ENCODE measurements around the gene FOXA3. TPM values are rescaled to one million over a fixed set of nuclear protein-coding genes. Genes with fewer than 3 reads are reported as not detected.

Gene FOXA3
- total RNA-seq, 1 experiment from 2014 or later, result 15.3 TPM

GRCh38 chr19:45817010-45817724, 47.0 kb upstream of the FOXA3 start:
- peaks cover 60% of the 10 kb centered on the region for H3K36me3 Mint-ChIP-seq (ENCODE audit: insufficient read depth, unreplicated experiment)
- TF ChIP-seq CTCF (IDR thresholded peaks at IDR 0.05; ENCODE audit: insufficient read depth in 1 of 2, low read depth in 1 of 2, low read length in 1 of 2, severe bottlenecking in 1 of 2, unreplicated experiment in 1 of 2), result peak; percentile 97 to 99
- BruUV-seq (replicated peaks), result no TSS peak
- CTCF ChIA-PET, result interaction anchor here (0.6 to 2.8 kb wide), 40 partner anchors 9 to 1610 kb away, joined by 3 to 46 read pairs (median 5); partner anchors contain the start of genes CCDC61, DMPK, DMWD and FBXO46
- Histone ChIP-seq H3K9me3 (no peaks in the 10 kb centered on the region), H3K27me3 (replicated peaks; ENCODE audit: control insufficient read depth, insufficient read depth, low read length) (no peaks in the 10 kb centered on the region), H3K4me3 (ENCODE audit: low read depth, low read length) (no peak overlapping the region), H3K36me3 (ENCODE audit: control insufficient read depth, insufficient read depth, low read length) (no peaks in the 10 kb centered on the region; the same call in 1 of the 2 replicates), H3K4me1 (peaks cover 6% of the 10 kb centered on the region; the same call in 1 of the 2 replicates)
- no peak overlapping the region for H3K4me3 Mint-ChIP-seq (ENCODE audit: unreplicated experiment)
- intact Hi-C loops (cut with micrococcal nuclease; ENCODE audit: unreplicated experiment), result loop anchor here (1.0 to 10.0 kb wide), 2 partner anchors 66 to 198 kb away; no protein-coding TSS in a partner anchor
- no peak overlapping the region for H3K27ac Mint-ChIP-seq (ENCODE audit: unreplicated experiment)
- H3K27me3 Mint-ChIP-seq (ENCODE audit: insufficient read depth, unreplicated experiment), result no peaks in the 10 kb centered on the region
- H3K9me3 Mint-ChIP-seq (ENCODE audit: unreplicated experiment), result no peaks in the 10 kb centered on the region
- peak; percentile 96 to 98 for DNase-seq
- H3K4me1 Mint-ChIP-seq (ENCODE audit: low read depth, unreplicated experiment), result peaks cover 14% of the 10 kb centered on the region
- POLR2A ChIA-PET, result interaction anchor here (0.6 to 1.3 kb wide), 4 partner anchors 46 to 73 kb away, joined by 3 to 5 read pairs (median 4); partner anchors contain the start of gene IRF2BP1

- peak in 1 of 2 experiments; percentile 41 for DNase-seq
- ChIA-PET POLR2A (interaction anchor here (1.0 to 1.3 kb wide), 2 partner anchors 46 to 68 kb away, joined by 3 to 4 read pairs; partner anchors contain the start of gene IRF2BP1), CTCF (interaction anchor here (0.7 to 2.8 kb wide), 11 partner anchors 11 to 1611 kb away, joined by 3 to 46 read pairs (median 12); partner anchors contain the start of genes FOXA3, IRF2BP1, MYPOP and SIX5)
- Mint-ChIP-seq H3K9me3 (ENCODE audit: unreplicated experiment) (no peaks in the 10 kb centered on the region), H3K4me1 (ENCODE audit: low read depth, unreplicated experiment) (peaks cover 14% of the 10 kb centered on the region), H3K36me3 (ENCODE audit: insufficient read depth, unreplicated experiment) (peaks cover 62% of the 10 kb centered on the region), H3K4me3 (ENCODE audit: unreplicated experiment) (no peak overlapping the region), H3K27ac (ENCODE audit: unreplicated experiment) (no peak overlapping the region), H3K27me3 (ENCODE audit: insufficient read depth, unreplicated experiment) (no peaks in the 10 kb centered on the region)
- Histone ChIP-seq H3K4me1 (peaks cover 6% of the 10 kb centered on the region; the same call in 1 of the 2 replicates), H3K9me3 (no peaks in the 10 kb centered on the region), H3K27me3 (replicated peaks; ENCODE audit: control insufficient read depth, insufficient read depth, low read length) (no peaks in the 10 kb centered on the region), H3K4me3 (ENCODE audit: low read depth, low read length) (no peak overlapping the region), H3K36me3 (ENCODE audit: control insufficient read depth, insufficient read depth, low read length) (peaks cover 2% of the 10 kb centered on the region)
- no TSS peak for BruUV-seq (replicated peaks)
- intact Hi-C loops (cut with micrococcal nuclease; ENCODE audit: unreplicated experiment), result loop anchor here (1.0 to 10.0 kb wide), 2 partner anchors 65 to 197 kb away; no protein-coding TSS in a partner anchor
- TF ChIP-seq CTCF (IDR thresholded peaks at IDR 0.05; ENCODE audit: insufficient read depth in 1 of 2, low read depth in 1 of 2, low read length in 1 of 2, severe bottlenecking in 1 of 2, unreplicated experiment in 1 of 2), result no peak
These were observed 46.3 kb upstream of the FOXA3 start for GRCh38 chr19:45817725-45818301.

GRCh38 chr19:45819769-45820168, 44.4 kb upstream of the FOXA3 start:
- H3K27ac Mint-ChIP-seq (ENCODE audit: unreplicated experiment), result peak overlapping the region; percentile 80
- CTCF ChIA-PET, result no interaction called here
- POLR2A ChIA-PET, result no interaction called here

More at GRCh38 chr19:45819769-45820168, 44.4 kb upstream of the FOXA3 start:
- Histone ChIP-seq H3K9me3 (no peaks in the 10 kb centered on the region), H3K27me3 (replicated peaks; ENCODE audit: control insufficient read depth, insufficient read depth, low read length) (no peaks in the 10 kb centered on the region), H3K4me3 (ENCODE audit: low read depth, low read length) (no peak overlapping the region), H3K4me1 (peaks cover 6% of the 10 kb centered on the region; the same call in 1 of the 2 replicates), H3K36me3 (ENCODE audit: control insufficient read depth, insufficient read depth, low read length) (peaks cover 4% of the 10 kb centered on the region)
- no peak for TF ChIP-seq CTCF (IDR thresholded peaks at IDR 0.05; ENCODE audit: insufficient read depth in 1 of 2, low read depth in 1 of 2, low read length in 1 of 2, severe bottlenecking in 1 of 2, unreplicated experiment in 1 of 2)
- no peaks in the 10 kb centered on the region for H3K27me3 Mint-ChIP-seq (ENCODE audit: insufficient read depth, unreplicated experiment)
- no TSS peak for BruUV-seq (replicated peaks)
- H3K4me1 Mint-ChIP-seq (ENCODE audit: low read depth, unreplicated experiment), result peaks cover 14% of the 10 kb centered on the region
- DNase-seq, result no peak
- no peak overlapping the region for H3K4me3 Mint-ChIP-seq (ENCODE audit: unreplicated experiment)
- peaks cover 72% of the 10 kb centered on the region for H3K36me3 Mint-ChIP-seq (ENCODE audit: insufficient read depth, unreplicated experiment)
- intact Hi-C loops (cut with micrococcal nuclease; ENCODE audit: unreplicated experiment), result loop anchor here (10.0 kb wide), 1 partner anchor 195 kb away; no protein-coding TSS in a partner anchor
- no peaks in the 10 kb centered on the region for H3K9me3 Mint-ChIP-seq (ENCODE audit: unreplicated experiment)
